Spleen (tissue), 11 donors: ENCODE results near the gene IFNL2. TPM values are rescaled to one million over a fixed set of nuclear protein-coding genes. Genes with fewer than 3 reads are reported as not detected.

ENCODE experiments used
- DNase-seq: peaks from one replicate; pipeline ENCODE4 v3.0.0-alpha.2; 2020
- H3K27ac ChIP-seq, 8 donors: fragments of 200-600 bp; sonication (generic) in 7 of 8; 1 replicate in 4 of 8; 2 replicates in 4 of 8; pipeline versions ENCODE4 v1.5.0 to v1.8.0; 2016 to 2021; ENCODE audit warnings: inconsistent platforms in 4 of 8, mild to moderate bottlenecking in 4 of 8, moderate library complexity in 1 of 8
- H3K27me3 ChIP-seq, 7 donors: fragments of 200-600 bp; sonication (generic) in 6 of 7; replicated peaks in 1 of 7; 1 replicate in 4 of 7; 2 replicates in 3 of 7; pipeline versions ENCODE4 v1.5.0 to v1.8.0; 2016 to 2021; ENCODE audit warnings: inconsistent platforms in 3 of 7, mild to moderate bottlenecking in 1 of 7
- H3K36me3 ChIP-seq, 6 donors: fragments of 200-600 bp; sonication (generic) in 5 of 6; 1 replicate in 4 of 6; 2 replicates in 2 of 6; pipeline versions ENCODE4 v1.5.0 to v1.8.0; 2016 to 2021; ENCODE audit warnings: inconsistent platforms in 2 of 6
- H3K4me1 ChIP-seq, 6 donors: fragments of 200-600 bp; sonication (generic) in 5 of 6; 1 replicate in 3 of 6; 2 replicates in 3 of 6; pipeline versions ENCODE4 v1.5.0 to v1.8.0; 2016 to 2021; ENCODE audit warnings: inconsistent platforms in 3 of 6
- H3K4me3 ChIP-seq, 8 donors: fragments of 200-600 bp; sonication (generic) in 7 of 8; 1 replicate in 4 of 8; 2 replicates in 4 of 8; pipeline versions ENCODE4 v1.5.0 to v1.8.0; 2016 to 2021; ENCODE audit warnings: inconsistent platforms in 4 of 8, mild to moderate bottlenecking in 4 of 8, moderate library complexity in 2 of 8
- H3K9me3 ChIP-seq, 8 donors: fragments of 200-600 bp; sonication (generic) in 7 of 8; 1 replicate in 4 of 8; 2 replicates in 4 of 8; pipeline versions ENCODE4 v1.5.0 to v1.8.0; 2016 to 2021; ENCODE audit warnings: inconsistent platforms in 4 of 8
- POLR2A ChIP-seq, 3 donors: fragments of 450-650 bp; IDR thresholded peaks; one replicate each; pipeline ENCODE4 v1.5.1; 2017; ENCODE audit warnings: antibody characterized with exemption in 3 of 3, mild to moderate bottlenecking in 1 of 3
- POLR2AphosphoS5 ChIP-seq, 3 donors: sonication (generic); formaldehyde crosslinking; IDR thresholded peaks; one replicate each; pipeline ENCODE4 v1.5.1; 2017; ENCODE audit warnings: antibody characterized with exemption in 3 of 3
- WGBS, 5 donors: extraction: QIAGEN DNeasy Blood & Tissue Kit in 3 of 5; methylation state at CpG; one replicate each; pipeline versions ENCODE4 v1.1.5 to v1.1.7; 2013 to 2018; 5-methylcytosine and 5-hydroxymethylcytosine counted together
- intact Hi-C: fragments of 100-400 bp; cut with DNase I; formaldehyde crosslinking; loops from one replicate; pipeline ENCODE4 v1.15.0; 2023; ENCODE audit warnings: low total_unique reads
- polyA plus RNA-seq, 3 donors: library from polyadenylated mRNA; stranded (reverse); fragments of 200-250 nt; gene quantifications; one replicate each; pipeline ENCODE4 v1.2.1, GENCODE V29; 2013
- total RNA-seq, 7 donors: library from RNA; depleted of rRNA in 3 of 7; stranded (reverse); fragments of >200 nt in 3 of 7; fragmentation: NEBNext Ultra II Directional in 4 of 7; extraction: Animal tissue kit (Norgen Biotek cat#: 25700) in 4 of 7; gene quantifications; one replicate each; pipeline versions ENCODE4 v1.1.0 to v1.2.1, GENCODE V29; 2016 to 2021
- TF ChIP-seq, protein P1 (sequence below), 11 experiments: fragments of 200-600 bp in 7 of 11; fragments of 450-650 bp in 4 of 11; sonication (generic) in 4 of 11; IDR thresholded peaks in 8 of 11; conservative IDR thresholded peaks in 3 of 11; 1 replicate in 7 of 11; 2 replicates in 4 of 11; pipeline versions ENCODE4 v1.4.0 to v1.8.0; 2016 to 2021; ENCODE audit warnings: antibody characterized with exemption in 11 of 11, inconsistent platforms in 4 of 11, mild to moderate bottlenecking in 1 of 11
- donor health status: healthy with polysubstance abuse.
- donor health status: DM: no; HTN: no; CAD: no; lungs with moderate emphysema.
- donor health status: DM: no; HTN: no; CAD: no.
- donor health status: Bipolar disorder and iron deficiency.
- donor health status: healthy.
- donor health status: DM: no; HTN: no; CAD: no.
- donor health status: DM: yes; HTN: yes; CAD: no.

Gene IFNL2
- total and polyA plus RNA-seq, 10 donors, result not detected

DNA sequence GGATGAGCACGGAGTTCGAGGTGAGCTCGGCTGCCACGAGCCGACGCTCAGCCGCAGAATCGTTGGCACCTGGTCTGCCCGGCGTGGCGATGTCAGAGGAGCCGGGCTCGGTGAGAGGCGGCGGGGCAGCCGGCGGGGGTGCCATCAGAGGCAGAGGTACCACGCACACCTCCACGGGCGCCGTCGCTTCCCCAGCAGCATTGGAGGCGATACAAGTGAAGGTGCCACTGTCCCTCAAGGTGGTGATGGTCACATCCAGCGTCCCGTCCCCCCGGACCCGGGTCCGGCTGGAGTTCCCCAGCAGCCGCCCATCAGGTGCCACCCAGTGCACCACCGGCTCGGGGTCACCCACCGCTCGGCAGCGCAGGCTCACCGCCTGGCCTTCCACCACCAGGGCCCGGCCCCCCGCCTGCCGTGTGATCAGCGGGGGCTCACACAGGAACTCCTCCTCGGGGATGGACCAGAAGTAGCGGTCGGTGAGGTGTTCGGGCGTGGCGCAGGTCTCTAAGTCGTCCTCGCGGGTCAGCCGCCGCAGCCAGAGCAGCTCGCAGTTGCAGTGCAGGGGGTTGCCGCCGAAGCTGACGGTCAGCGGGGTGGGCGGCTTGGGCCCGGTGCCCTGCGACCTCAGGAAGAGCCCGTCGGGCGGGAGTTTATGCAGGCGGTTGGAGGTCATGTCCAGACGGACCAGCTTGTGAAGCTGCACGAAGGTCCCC is 46.0 kb downstream of the IFNL2 start:
- 94 to 97% (median 95%) methylated on average over 40 to 64 of the region's 64 CpGs for WGBS, 5 donors
- TF ChIP-seq POLR2A (IDR thresholded peaks at IDR 0.05), result no peak
- no peak for TF ChIP-seq POLR2AphosphoS5 (IDR thresholded peaks at IDR 0.05)
- TF ChIP-seq, protein P1, sequence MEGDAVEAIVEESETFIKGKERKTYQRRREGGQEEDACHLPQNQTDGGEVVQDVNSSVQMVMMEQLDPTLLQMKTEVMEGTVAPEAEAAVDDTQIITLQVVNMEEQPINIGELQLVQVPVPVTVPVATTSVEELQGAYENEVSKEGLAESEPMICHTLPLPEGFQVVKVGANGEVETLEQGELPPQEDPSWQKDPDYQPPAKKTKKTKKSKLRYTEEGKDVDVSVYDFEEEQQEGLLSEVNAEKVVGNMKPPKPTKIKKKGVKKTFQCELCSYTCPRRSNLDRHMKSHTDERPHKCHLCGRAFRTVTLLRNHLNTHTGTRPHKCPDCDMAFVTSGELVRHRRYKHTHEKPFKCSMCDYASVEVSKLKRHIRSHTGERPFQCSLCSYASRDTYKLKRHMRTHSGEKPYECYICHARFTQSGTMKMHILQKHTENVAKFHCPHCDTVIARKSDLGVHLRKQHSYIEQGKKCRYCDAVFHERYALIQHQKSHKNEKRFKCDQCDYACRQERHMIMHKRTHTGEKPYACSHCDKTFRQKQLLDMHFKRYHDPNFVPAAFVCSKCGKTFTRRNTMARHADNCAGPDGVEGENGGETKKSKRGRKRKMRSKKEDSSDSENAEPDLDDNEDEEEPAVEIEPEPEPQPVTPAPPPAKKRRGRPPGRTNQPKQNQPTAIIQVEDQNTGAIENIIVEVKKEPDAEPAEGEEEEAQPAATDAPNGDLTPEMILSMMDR (IDR thresholded peaks at IDR 0.05 in 8 of 11, conservative IDR thresholded peaks at IDR 0.05 in 3 of 11), result no peak
- intact Hi-C loops, result no loop called here
- DNase-seq, result no peak
- H3K27ac ChIP-seq, result no peak overlapping the region
- peaks cover 0 to 4% (median 0%) of the 10 kb centered on the region in 6 donors for H3K4me1 ChIP-seq
- no peaks in the 10 kb centered on the region for H3K27me3 ChIP-seq
- no peak overlapping the region for H3K4me3 ChIP-seq
- H3K9me3 ChIP-seq, result no peaks in the 10 kb centered on the region
- H3K36me3 ChIP-seq, result peaks cover 0 to 56% (median 18%) of the 10 kb centered on the region in 6 donors

DNA sequence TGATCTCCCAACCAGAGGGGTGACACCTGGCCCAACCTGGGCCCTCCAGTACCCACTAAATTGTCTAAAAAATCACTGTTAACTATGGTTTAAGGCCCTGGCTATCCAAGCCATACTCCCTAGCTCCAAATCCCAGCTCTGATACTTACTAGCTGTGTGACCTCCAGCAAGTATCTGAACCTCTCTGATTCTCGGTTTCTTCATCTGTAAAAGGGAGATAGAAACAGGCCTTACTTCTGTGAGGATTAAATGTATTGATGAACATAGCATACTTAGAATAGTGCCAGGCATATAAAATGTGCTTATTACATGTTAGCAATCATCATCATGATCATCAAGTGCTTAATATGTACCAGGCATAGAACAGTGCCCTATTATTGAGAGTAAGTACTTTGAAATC is 47.7 kb downstream of the IFNL2 start:
- Histone ChIP-seq H3K4me3 (no peak overlapping the region), H3K36me3 (peaks cover 0 to 56% (median 18%) of the 10 kb centered on the region in 6 donors), H3K27me3 (peaks cover 0 to 3% (median 0%) of the 10 kb centered on the region in 7 donors), H3K27ac (no peak overlapping the region), H3K9me3 (no peaks in the 10 kb centered on the region), H3K4me1 (peaks cover 0 to 16% (median 6%) of the 10 kb centered on the region in 6 donors)
- TF ChIP-seq, protein P1 (IDR thresholded peaks at IDR 0.05 in 8 of 11, conservative IDR thresholded peaks at IDR 0.05 in 3 of 11), result no peak
- TF ChIP-seq POLR2AphosphoS5 (IDR thresholded peaks at IDR 0.05), result no peak
- no peak for TF ChIP-seq POLR2A (IDR thresholded peaks at IDR 0.05)
- DNase-seq, result no peak
- 94 to 98% (median 96%) methylated on average over 1 of the region's 1 CpG for WGBS, 5 donors
- intact Hi-C loops, result no loop called here

DNA sequence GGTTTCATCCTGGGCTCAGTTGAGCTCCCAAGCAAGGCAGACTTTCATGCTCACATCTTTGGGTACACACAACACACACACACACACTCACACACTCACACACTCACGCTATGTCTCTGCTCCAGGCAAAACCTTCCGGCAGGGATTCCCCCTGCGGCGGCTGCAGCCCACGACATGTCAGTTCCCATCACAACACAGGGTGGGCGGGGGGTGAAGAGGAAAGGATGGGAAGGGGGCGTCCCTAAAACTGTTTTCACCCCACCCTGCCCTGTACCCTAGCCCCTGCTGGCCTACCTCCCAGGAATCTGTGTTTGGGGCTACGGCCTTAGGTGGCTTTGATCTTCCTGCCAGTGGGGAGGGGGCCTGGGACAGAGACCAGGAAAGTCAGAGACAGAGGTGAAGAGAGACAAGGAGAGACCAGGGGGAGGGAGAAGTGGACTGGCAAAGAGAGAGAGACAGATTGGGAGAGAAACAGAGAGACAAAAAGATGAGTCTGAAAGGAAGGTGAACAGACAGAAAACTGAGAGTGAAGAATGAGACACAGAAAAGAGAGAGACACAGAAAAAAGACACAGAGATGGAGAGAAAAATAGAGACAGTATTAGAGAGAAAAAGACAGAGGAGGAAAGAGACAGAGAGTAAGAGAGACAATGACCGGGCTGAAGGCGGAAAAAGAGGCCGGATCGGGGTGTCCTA is 48.6 kb downstream of the IFNL2 start:
- Histone ChIP-seq H3K27ac (no peak overlapping the region), H3K4me3 (no peak overlapping the region), H3K36me3 (peaks cover 0 to 49% (median 18%) of the 10 kb centered on the region in 6 donors), H3K27me3 (peaks cover 0 to 3% (median 0%) of the 10 kb centered on the region in 7 donors), H3K9me3 (no peaks in the 10 kb centered on the region), H3K4me1 (peaks cover 0 to 24% (median 6%) of the 10 kb centered on the region in 6 donors)
- intact Hi-C loops, result no loop called here
- TF ChIP-seq POLR2A (IDR thresholded peaks at IDR 0.05) (no peak), POLR2AphosphoS5 (IDR thresholded peaks at IDR 0.05) (no peak)
- TF ChIP-seq, protein P1 (IDR thresholded peaks at IDR 0.05 in 8 of 11, conservative IDR thresholded peaks at IDR 0.05 in 3 of 11), result no peak
- no peak for DNase-seq
- 89 to 94% (median 93%) methylated on average over 12 of the region's 12 CpGs for WGBS, 5 donors

DNA sequence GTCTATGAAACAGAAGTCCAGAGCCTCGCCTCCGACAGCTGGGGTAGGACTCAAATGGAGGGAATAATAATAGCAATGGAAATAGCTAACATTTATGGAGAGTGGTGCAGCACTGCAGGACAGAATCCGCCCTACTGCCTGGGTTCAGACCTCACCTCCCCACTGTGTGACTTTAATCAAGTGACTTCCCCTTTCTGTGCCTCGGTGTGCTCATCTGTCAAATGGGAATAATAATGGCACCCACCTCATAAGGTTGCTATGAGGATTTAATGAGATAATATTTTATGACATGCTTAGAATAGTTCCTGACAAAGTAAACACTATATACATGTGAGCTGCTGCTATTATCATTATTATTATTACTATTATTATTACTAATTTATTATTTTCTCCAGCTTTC is 49.3 kb downstream of the IFNL2 start:
- Histone ChIP-seq H3K9me3 (no peaks in the 10 kb centered on the region), H3K27ac (no peak overlapping the region), H3K27me3 (peaks cover 0 to 3% (median 0%) of the 10 kb centered on the region in 7 donors), H3K4me3 (no peak overlapping the region), H3K4me1 (peaks cover 0 to 24% (median 6%) of the 10 kb centered on the region in 6 donors), H3K36me3 (peaks cover 0 to 42% (median 18%) of the 10 kb centered on the region in 6 donors)
- intact Hi-C loops, result no loop called here
- DNase-seq, result no peak
- WGBS, 5 donors, result 92 to 96% (median 95%) methylated on average over 4 of the region's 4 CpGs
- TF ChIP-seq POLR2AphosphoS5 (IDR thresholded peaks at IDR 0.05), result no peak
- TF ChIP-seq, protein P1 (IDR thresholded peaks at IDR 0.05 in 8 of 11, conservative IDR thresholded peaks at IDR 0.05 in 3 of 11), result no peak
- no peak for TF ChIP-seq POLR2A (IDR thresholded peaks at IDR 0.05)
